Heart left ventricle (tissue), 16 donors: ENCODE results near the gene ZDHHC3. TPM values are rescaled to one million over a fixed set of nuclear protein-coding genes. Genes with fewer than 3 reads are reported as not detected.

Experiments
- ATAC-seq, 4 donors: fragments of 200-7000 bp; cut with Tn5 transposase; one replicate each; pipeline ENCODE4 v1.9.1; 2020 to 2022; ENCODE audit warnings: moderate library complexity in 4 of 4, mild to moderate bottlenecking in 3 of 4, moderate number of reproducible peaks in 1 of 4
- DNase-seq, 5 donors: peaks; one replicate each; pipeline ENCODE4 v3.0.0-alpha.2; 2020
- H3K27ac ChIP-seq, 12 donors: fragments of 200-600 bp; sonication (generic) in 4 of 12; one replicate each; pipeline versions ENCODE4 v1.5.0 to v1.8.0; 2016 to 2022; ENCODE audit warnings: mild to moderate bottlenecking in 2 of 12
- H3K27me3 ChIP-seq, 9 donors: fragments of 200-600 bp; sonication (generic) in 2 of 9; one replicate each; pipeline versions ENCODE4 v1.5.1 to v1.8.0; 2016 to 2022; ENCODE audit warnings: mild to moderate bottlenecking in 3 of 9
- H3K36me3 ChIP-seq, 9 donors: fragments of 200-600 bp; sonication (generic) in 2 of 9; one replicate each; pipeline versions ENCODE4 v1.5.0 to v1.8.0; 2018 to 2022; ENCODE audit warnings: mild to moderate bottlenecking in 2 of 9
- H3K4me1 ChIP-seq, 12 donors: fragments of 200-600 bp; sonication (generic) in 4 of 12; one replicate each; pipeline versions ENCODE4 v1.5.0 to v1.8.0; 2016 to 2022; ENCODE audit warnings: mild to moderate bottlenecking in 3 of 12
- H3K4me3 ChIP-seq, 12 donors: fragments of 200-600 bp; sonication (generic) in 4 of 12; one replicate each; pipeline versions ENCODE4 v1.5.0 to v1.8.0; 2017 to 2022; ENCODE audit warnings: mild to moderate bottlenecking in 9 of 12, moderate library complexity in 4 of 12
- H3K9me3 ChIP-seq, 12 donors: fragments of 200-600 bp; sonication (generic) in 4 of 12; one replicate each; pipeline versions ENCODE4 v1.5.0 to v1.8.0; 2016 to 2022; ENCODE audit warnings: mild to moderate bottlenecking in 1 of 12
- CTCF ChIP-seq, 12 donors: fragments of 200-600 bp; sonication (generic) in 4 of 12; IDR thresholded peaks; one replicate each; pipeline versions ENCODE4 v1.5.0 to v1.8.0; 2018 to 2022; ENCODE audit warnings: antibody characterized with exemption in 12 of 12, mild to moderate bottlenecking in 5 of 12
- POLR2A ChIP-seq, 2 donors: fragments of 450-650 bp; IDR thresholded peaks; one replicate each; pipeline ENCODE4 v1.6.1; 2017; ENCODE audit warnings: antibody characterized with exemption in 2 of 2, mild to moderate bottlenecking in 2 of 2, moderate library complexity in 2 of 2
- WGBS, 4 donors: extraction: QIAGEN DNeasy Blood & Tissue Kit in 2 of 4; methylation state at CpG; one replicate each; pipeline versions ENCODE4 v1.1.5 to v1.1.7; 2013 to 2018; 5-methylcytosine and 5-hydroxymethylcytosine counted together
- intact Hi-C, 10 donors: fragments of 100-400 bp; cut with DNase I; formaldehyde crosslinking; loops; one replicate each; pipeline versions ENCODE4 v1.11.1 to v1.14.2; 2022
- polyA plus RNA-seq, 2 donors: library from polyadenylated mRNA; stranded (reverse); fragments of 200-250 nt; gene quantifications; one replicate each; pipeline ENCODE4 v1.2.3, GENCODE V29; 2013
- total RNA-seq, 9 donors: library from RNA; depleted of rRNA in 2 of 9; stranded (reverse); fragments of >200 nt in 2 of 9; fragmentation: NEBNext Ultra II Directional in 3 of 9; extraction: Animal tissue kit (Norgen Biotek cat#: 25700) in 3 of 9; gene quantifications; one replicate each; pipeline versions ENCODE4 v1.1.0 to v1.2.4, GENCODE V29; 2016 to 2023
- donor health status: ischemic (EF 13 %, LVEDD 7.1; RV severe dilation, severe dysfunction).
- donor health status: healthy with polysubstance abuse.
- donor health status: DM: no; HTN: yes; CAD: no.
- donor health status: DM: no; HTN: no; CAD: no.
- donor health status: ischemic (EF 25% LVEDD 6.9; RV normal size, moderate dysfunction).
- donor health status: ischemic (EF 25% LVEDD 5.7; RV mildly dilated, moderate dysfunction).
- donor health status: healthy.
- donor health status: DM: yes; HTN: yes; CAD: no.
- donor health status: ischemic (EF 35%, LVEDD 5.7; RV mildly dilated, moderate dysfunction).
- donor health status: nonischemic (EF 11% LVEDD 7.7; RV severe dilation, severe dysfunction).
- donor health status: DM: yes; HTN: yes; CAD: no.
- donor health status: PGD.
- donor health status: ischemic (EF 29% LVEDD 5.4; RV normal size, mild dysfunction).
- donor health status: nonischemic (EF 23%, LVEDD 6.1; RV moderate dilation, normal function).

ZDHHC3 gene
- total and polyA plus RNA-seq, 11 donors: 17.9 to 94.7 (median 52.7) TPM

GRCh38 chr3:44957986-44958385 lies 18.0 kb downstream of the ZDHHC3 start:
- intact Hi-C loops: no loop called here
- TF ChIP-seq CTCF (IDR thresholded peaks at IDR 0.05) (no peak), POLR2A (IDR thresholded peaks at IDR 0.05) (no peak)
- Histone ChIP-seq H3K27ac (no peak overlapping the region), H3K4me1 (peaks cover 0 to 38% (median 16%) of the 10 kb centered on the region in 12 donors), H3K4me3 (no peak overlapping the region), H3K9me3 (no peaks in the 10 kb centered on the region), H3K27me3 (no peaks in the 10 kb centered on the region), H3K36me3 (peaks cover 0 to 47% (median 26%) of the 10 kb centered on the region in 9 donors)
- ATAC-seq (no peak), DNase-seq (no peak)
- WGBS, 4 donors: 92 to 95% (median 93%) methylated on average over 4 of the region's 4 CpGs

GRCh38 chr3:44955917-44956316 lies 20.1 kb downstream of the ZDHHC3 start:
- peaks cover 0 to 47% (median 27%) of the 10 kb centered on the region in 9 donors for H3K36me3 ChIP-seq

GRCh38 chr3:44954962-44955361 lies 21.0 kb downstream of the ZDHHC3 start:
- TF ChIP-seq POLR2A (IDR thresholded peaks at IDR 0.05): no peak
- TF ChIP-seq CTCF (IDR thresholded peaks at IDR 0.05): no peak
- WGBS, 4 donors: 62 to 71% (median 64%) methylated on average over 3 of the region's 3 CpGs
- DNase-seq: no peak
- no peaks in the 10 kb centered on the region for H3K27me3 ChIP-seq
- peak in 1 of 4 donors; percentile 25 for ATAC-seq
- H3K36me3 ChIP-seq: peaks cover 0 to 47% (median 27%) of the 10 kb centered on the region in 9 donors
- peak overlapping the region in 1 of 12 donors; percentile 59 for H3K27ac ChIP-seq
- peaks cover 0 to 26% (median 3%) of the 10 kb centered on the region in 12 donors for H3K4me1 ChIP-seq
- no peak overlapping the region for H3K4me3 ChIP-seq
- intact Hi-C loops: no loop called here
- H3K9me3 ChIP-seq: no peaks in the 10 kb centered on the region

More at GRCh38 chr3:44955917-44956316, 20.1 kb downstream of the ZDHHC3 start:
- 67 to 82% (median 80%) methylated on average over 1 of the region's 1 CpG for WGBS, 4 donors
- DNase-seq (no peak), ATAC-seq (peak in 2 of 4 donors; percentile 51 to 68)
- Histone ChIP-seq H3K9me3 (no peaks in the 10 kb centered on the region), H3K4me3 (no peak overlapping the region), H3K27me3 (no peaks in the 10 kb centered on the region), H3K27ac (no peak overlapping the region), H3K4me1 (peaks cover 0 to 24% (median 3%) of the 10 kb centered on the region in 12 donors)
- TF ChIP-seq CTCF (IDR thresholded peaks at IDR 0.05) (no peak), POLR2A (IDR thresholded peaks at IDR 0.05) (no peak)
- intact Hi-C loops: no loop called here

- 91 to 95% (median 92%) methylated on average over 5 of the region's 5 CpGs for whole genome bisulfite sequencing, 4 donors
- no peak overlapping the region for H3K27ac ChIP-seq
- H3K36me3 ChIP-seq: peaks cover 0 to 47% (median 26%) of the 10 kb centered on the region in 9 donors
These were observed 21.7 kb downstream of the ZDHHC3 start for GRCh38 chr3:44954304-44954703.

More at GRCh38 chr3:44954304-44954703, 21.7 kb downstream of the ZDHHC3 start:
- Histone ChIP-seq H3K27me3 (no peaks in the 10 kb centered on the region), H3K4me3 (no peak overlapping the region), H3K4me1 (peaks cover 0 to 24% (median 3%) of the 10 kb centered on the region in 12 donors), H3K9me3 (no peaks in the 10 kb centered on the region)
- intact Hi-C loops: no loop called here
- TF ChIP-seq POLR2A (IDR thresholded peaks at IDR 0.05) (no peak), CTCF (IDR thresholded peaks at IDR 0.05) (no peak)
- no peak for ATAC-seq
- no peak for DNase-seq
